GM19099 (cell line): Measurements from ENCODE around the gene ANGEL1.

Experiments
- POLR2A ChIP-seq: IDR thresholded peaks from 3 replicates; pipeline ENCODE4 v1.6.1; 2011; ENCODE audit warnings: low read depth; ENCODE audit not compliant: insufficient read length; ENCODE audit errors: extremely low read depth

The ANGEL1 gene

GRCh38 chr14:76812422-76813383 is at the start of gene ANGEL1:
TSS of gene ANGEL1 (minus strand) at chr14:76812882. CDS start at chr14:76812827, 55 bp downstream.
- TF ChIP-seq POLR2A = peak; percentile 84

DNA sequence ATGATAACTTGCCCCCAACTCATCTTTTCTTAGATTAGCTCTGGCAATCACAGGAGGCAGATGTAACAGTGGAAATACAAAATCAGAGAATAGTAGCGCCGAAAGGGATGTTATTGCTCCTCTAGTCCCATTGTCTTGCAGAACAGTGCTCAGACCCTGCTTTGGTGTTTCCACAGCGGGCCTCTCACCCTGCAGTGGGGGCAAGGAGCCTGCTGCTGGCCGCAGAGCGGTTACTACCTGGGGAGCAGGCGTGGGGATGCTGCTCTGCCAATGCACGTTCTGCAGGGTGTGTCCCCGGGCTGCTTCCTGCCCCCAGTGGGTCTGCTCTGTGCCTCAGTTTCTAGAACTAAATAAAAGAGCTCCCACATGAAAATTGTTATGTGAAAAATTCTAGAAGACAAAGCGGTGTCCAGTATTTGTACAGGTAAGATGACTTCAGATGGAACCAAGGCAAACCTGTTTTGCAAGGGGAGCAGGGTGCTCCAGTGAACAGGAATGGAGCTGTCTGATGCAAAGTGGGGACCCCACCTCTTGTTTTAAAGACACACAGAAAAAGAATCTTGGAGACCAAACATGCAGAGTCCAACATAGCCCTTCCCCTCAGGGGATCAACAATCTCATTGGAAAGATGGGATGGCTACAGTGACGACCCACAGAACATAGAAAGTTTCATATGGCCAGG is 49.0 kb upstream of the ANGEL1 start:
- no peak for TF ChIP-seq POLR2A

GRCh38 chr14:76856769-76857168 is 44.1 kb upstream of the ANGEL1 start:
- TF ChIP-seq POLR2A = no peak

DNA sequence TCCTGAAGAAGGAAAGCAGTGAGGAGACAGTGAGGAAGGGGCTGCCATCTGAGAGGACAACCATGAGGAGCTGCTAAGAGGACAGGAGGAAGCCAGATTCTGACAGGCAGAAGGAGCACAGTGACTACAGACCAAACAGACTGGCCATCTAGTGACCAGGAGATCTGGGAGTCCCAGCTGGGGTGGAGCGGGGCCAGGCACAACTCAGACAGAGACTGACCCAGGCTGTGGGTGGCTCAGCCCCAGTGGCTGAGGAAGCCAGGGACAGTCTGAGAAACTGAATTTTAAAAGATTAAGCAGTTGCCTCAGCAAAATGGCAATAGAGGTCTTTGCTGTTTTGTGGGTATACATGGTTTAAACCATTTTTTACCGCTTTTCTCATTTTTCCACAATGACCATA is 42.4 kb upstream of the ANGEL1 start:
- no peak for TF ChIP-seq POLR2A

DNA sequence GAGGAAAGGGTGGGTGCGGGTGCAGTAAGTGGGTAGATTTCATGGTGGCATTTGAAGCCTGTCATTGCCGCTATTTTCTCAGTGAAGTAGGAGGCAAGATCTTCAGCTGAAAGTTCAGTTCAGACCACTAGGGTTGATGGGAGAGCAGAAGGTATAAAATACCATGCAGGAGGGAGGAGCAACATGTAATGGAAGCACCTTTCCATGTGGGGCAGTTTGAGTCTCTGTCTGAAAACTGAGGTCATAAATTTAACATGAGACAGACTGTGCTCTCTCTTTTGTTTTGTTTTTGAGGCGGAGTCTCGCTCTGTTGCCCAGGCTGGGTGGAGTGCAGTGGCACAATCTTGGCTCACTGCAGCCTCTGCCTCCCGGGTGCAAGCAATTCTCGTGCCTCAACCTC is 36.2 kb upstream of the ANGEL1 start:
- no peak for TF ChIP-seq POLR2A

DNA sequence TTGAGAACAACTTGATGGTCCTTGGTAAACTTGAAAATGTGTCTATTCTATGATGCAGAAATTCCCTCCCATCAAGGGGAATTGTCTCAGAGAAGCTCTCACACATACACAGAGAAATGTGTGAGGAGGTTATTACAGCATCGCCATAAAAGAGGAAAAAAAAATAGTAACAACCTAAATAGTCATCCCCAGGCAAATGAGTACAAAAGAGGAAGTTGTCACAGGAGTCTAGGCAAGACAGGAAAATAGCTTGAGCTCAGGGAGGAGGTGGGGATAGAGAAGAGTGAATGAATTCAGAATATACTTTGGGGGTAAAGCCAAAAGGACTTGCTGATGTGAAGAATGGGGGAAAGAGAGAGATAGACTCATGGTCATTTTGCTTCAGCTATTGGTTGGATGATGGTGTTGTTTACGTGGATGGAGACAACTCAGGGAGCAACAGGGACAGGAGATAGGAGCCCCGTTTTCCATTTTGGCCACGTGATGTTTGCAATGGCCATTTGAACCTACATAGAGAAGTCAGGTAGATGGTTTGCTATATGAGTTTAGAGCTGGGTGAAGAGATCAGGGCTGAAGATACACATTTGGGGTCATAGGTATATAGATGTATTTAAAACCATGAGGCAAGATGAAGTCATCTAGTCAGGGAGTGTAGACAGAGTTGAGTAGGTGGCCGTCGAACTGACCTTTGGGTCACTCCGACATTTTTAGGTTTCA is 33.8 kb upstream of the ANGEL1 start:
- no peak for TF ChIP-seq POLR2A

DNA sequence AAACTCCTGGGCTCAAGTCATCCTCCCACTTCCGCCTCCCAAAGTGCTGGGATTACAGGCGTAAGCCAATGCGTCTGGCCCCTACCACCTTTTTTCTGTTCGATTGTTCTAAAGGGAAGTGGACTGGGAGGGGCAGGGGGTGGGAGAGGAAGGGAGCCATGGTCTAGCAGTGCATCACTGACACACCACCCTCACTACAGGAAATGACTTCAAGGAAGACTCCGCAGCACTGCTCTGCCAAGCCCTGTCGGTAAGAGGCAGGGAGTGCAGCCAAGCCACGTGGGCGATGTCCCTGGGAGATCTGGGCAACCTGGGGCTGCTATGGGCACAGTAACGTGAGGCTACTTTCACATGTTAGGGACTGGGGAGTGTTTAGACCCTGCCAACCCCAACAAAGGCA is 31.5 kb upstream of the ANGEL1 start:
- no peak for TF ChIP-seq POLR2A

- TF ChIP-seq POLR2A = no peak
Observed at GRCh38 chr14:76842414-76842813, 29.7 kb upstream of the ANGEL1 start.

- TF ChIP-seq POLR2A = no peak
Observed at GRCh38 chr14:76837524-76837923, 24.8 kb upstream of the ANGEL1 start.

GRCh38 chr14:76836029-76836630 is 23.4 kb upstream of the ANGEL1 start:
- no peak for TF ChIP-seq POLR2A

- TF ChIP-seq POLR2A = no peak
Observed at GRCh38 chr14:76834241-76834661, 21.6 kb upstream of the ANGEL1 start.

- no peak for TF ChIP-seq POLR2A
Observed at GRCh38 chr14:76833011-76833410, 20.3 kb upstream of the ANGEL1 start.

- no peak for TF ChIP-seq POLR2A
Observed at GRCh38 chr14:76832503-76832988, 19.9 kb upstream of the ANGEL1 start.

DNA sequence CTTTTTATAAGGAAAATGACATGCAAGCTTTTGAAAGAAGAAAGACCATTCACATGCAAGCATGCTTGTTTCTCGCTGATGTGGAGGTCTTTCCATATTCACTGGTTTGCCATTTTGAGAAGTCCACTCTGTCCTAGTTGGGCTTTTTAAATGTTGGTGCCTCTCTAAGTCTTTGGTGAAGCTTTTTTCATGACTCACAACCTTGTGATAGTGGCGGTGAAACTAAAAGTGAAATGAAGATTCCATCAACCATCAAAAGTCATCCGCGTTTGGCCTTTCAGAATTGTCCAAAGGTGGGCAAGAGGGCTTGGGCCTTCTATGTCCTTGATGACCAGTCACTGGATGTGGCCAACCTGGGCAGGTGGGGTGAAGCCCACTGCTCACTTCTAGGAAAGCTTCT is 17.9 kb upstream of the ANGEL1 start:
- no peak for TF ChIP-seq POLR2A
